ENCODE results near the gene DET1. TPM values are rescaled to one million over a fixed set of nuclear protein-coding genes. Genes with fewer than 3 reads are reported as not detected.

DET1 gene
- total and polyA plus RNA-seq, 2 of the 13 experiments (the other 11 are each of a cell fraction or from before 2014, with no cell fraction given), result 2.2 to 4.2 TPM

- TF ChIP-seq, protein P1, sequence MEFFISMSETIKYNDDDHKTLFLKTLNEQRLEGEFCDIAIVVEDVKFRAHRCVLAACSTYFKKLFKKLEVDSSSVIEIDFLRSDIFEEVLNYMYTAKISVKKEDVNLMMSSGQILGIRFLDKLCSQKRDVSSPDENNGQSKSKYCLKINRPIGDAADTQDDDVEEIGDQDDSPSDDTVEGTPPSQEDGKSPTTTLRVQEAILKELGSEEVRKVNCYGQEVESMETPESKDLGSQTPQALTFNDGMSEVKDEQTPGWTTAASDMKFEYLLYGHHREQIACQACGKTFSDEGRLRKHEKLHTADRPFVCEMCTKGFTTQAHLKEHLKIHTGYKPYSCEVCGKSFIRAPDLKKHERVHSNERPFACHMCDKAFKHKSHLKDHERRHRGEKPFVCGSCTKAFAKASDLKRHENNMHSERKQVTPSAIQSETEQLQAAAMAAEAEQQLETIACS (CRISPR knock-in tag; IDR thresholded peaks at IDR 0.05), result no peak
- TF ChIP-seq, protein P2, sequence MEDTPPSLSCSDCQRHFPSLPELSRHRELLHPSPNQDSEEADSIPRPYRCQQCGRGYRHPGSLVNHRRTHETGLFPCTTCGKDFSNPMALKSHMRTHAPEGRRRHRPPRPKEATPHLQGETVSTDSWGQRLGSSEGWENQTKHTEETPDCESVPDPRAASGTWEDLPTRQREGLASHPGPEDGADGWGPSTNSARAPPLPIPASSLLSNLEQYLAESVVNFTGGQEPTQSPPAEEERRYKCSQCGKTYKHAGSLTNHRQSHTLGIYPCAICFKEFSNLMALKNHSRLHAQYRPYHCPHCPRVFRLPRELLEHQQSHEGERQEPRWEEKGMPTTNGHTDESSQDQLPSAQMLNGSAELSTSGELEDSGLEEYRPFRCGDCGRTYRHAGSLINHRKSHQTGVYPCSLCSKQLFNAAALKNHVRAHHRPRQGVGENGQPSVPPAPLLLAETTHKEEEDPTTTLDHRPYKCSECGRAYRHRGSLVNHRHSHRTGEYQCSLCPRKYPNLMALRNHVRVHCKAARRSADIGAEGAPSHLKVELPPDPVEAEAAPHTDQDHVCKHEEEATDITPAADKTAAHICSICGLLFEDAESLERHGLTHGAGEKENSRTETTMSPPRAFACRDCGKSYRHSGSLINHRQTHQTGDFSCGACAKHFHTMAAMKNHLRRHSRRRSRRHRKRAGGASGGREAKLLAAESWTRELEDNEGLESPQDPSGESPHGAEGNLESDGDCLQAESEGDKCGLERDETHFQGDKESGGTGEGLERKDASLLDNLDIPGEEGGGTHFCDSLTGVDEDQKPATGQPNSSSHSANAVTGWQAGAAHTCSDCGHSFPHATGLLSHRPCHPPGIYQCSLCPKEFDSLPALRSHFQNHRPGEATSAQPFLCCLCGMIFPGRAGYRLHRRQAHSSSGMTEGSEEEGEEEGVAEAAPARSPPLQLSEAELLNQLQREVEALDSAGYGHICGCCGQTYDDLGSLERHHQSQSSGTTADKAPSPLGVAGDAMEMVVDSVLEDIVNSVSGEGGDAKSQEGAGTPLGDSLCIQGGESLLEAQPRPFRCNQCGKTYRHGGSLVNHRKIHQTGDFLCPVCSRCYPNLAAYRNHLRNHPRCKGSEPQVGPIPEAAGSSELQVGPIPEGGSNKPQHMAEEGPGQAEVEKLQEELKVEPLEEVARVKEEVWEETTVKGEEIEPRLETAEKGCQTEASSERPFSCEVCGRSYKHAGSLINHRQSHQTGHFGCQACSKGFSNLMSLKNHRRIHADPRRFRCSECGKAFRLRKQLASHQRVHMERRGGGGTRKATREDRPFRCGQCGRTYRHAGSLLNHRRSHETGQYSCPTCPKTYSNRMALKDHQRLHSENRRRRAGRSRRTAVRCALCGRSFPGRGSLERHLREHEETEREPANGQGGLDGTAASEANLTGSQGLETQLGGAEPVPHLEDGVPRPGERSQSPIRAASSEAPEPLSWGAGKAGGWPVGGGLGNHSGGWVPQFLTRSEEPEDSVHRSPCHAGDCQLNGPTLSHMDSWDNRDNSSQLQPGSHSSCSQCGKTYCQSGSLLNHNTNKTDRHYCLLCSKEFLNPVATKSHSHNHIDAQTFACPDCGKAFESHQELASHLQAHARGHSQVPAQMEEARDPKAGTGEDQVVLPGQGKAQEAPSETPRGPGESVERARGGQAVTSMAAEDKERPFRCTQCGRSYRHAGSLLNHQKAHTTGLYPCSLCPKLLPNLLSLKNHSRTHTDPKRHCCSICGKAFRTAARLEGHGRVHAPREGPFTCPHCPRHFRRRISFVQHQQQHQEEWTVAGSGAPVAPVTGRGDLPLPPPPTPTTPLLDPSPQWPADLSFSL (CRISPR knock-in tag; IDR thresholded peaks at IDR 0.05), result no peak
- TF ChIP-seq HOXA5 (CRISPR knock-in tag; IDR thresholded peaks at IDR 0.05) (0 out of 2 replicates have a peak, but pooled peaks have one; percentile 70), ZNF333 (CRISPR knock-in tag; IDR thresholded peaks at IDR 0.05; ENCODE audit: borderline replicate concordance) (no peak), SP140L (CRISPR knock-in tag; IDR thresholded peaks at IDR 0.05; ENCODE audit: borderline replicate concordance) (no peak), FIP1L1 (IDR thresholded peaks at IDR 0.05; ENCODE audit: borderline replicate concordance, insufficient read depth, low read depth, low read length) (no peak), ISL2 (CRISPR knock-in tag; IDR thresholded peaks at IDR 0.05) (no peak), ZMAT5 (CRISPR knock-in tag; IDR thresholded peaks at IDR 0.05; ENCODE audit: borderline replicate concordance, low read depth) (no peak), ZNF777 (CRISPR knock-in tag; IDR thresholded peaks at IDR 0.05) (no peak), SAFB2 (CRISPR knock-in tag; IDR thresholded peaks at IDR 0.05; ENCODE audit: borderline replicate concordance, low read depth) (no peak), ZBTB37 (CRISPR knock-in tag; IDR thresholded peaks at IDR 0.05) (no peak), ZNF615 (CRISPR knock-in tag; IDR thresholded peaks at IDR 0.05; ENCODE audit: borderline replicate concordance) (no peak)
- TF ChIP-seq, protein P3, sequence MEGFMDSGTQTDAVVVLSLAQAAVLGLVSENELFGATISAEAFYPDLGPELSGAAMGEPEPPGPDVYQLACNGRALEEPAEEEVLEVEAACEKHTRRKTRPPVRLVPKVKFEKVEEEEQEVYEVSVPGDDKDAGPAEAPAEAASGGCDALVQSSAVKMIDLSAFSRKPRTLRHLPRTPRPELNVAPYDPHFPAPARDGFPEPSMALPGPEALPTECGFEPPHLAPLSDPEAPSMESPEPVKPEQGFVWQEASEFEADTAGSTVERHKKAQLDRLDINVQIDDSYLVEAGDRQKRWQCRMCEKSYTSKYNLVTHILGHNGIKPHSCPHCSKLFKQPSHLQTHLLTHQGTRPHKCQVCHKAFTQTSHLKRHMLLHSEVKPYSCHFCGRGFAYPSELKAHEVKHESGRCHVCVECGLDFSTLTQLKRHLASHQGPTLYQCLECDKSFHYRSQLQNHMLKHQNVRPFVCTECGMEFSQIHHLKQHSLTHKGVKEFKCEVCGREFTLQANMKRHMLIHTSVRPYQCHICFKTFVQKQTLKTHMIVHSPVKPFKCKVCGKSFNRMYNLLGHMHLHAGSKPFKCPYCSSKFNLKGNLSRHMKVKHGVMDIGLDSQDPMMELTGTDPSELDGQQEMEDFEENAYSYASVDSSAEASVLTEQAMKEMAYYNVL (CRISPR knock-in tag; IDR thresholded peaks at IDR 0.05; ENCODE audit: borderline replicate concordance), result no peak
These were observed at the start of gene DET1 (continued) for GRCh38 chr15:88546248-88547129.
